ENCODE measurements around the gene SDHB.

The SDHB gene

GRCh38 chr1:17012775-17013490, 40.9 kb downstream of the SDHB start:
- peak; percentile 8 for DNase-seq (ENCODE audit: low spot score)

GRCh38 chr1:17011439-17012307, 42.2 kb downstream of the SDHB start, which contains the start of gene ATP13A2:
TSS of gene ATP13A2 (minus strand) at chr1:17011928. CDS start at chr1:17011738, 190 bp downstream.
- DNase-seq (ENCODE audit: low spot score): peak; percentile 95

- peak; percentile 17 for DNase-seq (ENCODE audit: low spot score)
Measured at GRCh38 chr1:17011092-17011438, 42.8 kb downstream of the SDHB start.

- DNase-seq (ENCODE audit: low spot score): peak; percentile 17
Measured at GRCh38 chr1:17009706-17010105, 44.1 kb downstream of the SDHB start.

GRCh38 chr1:17008208-17008855, 45.5 kb downstream of the SDHB start:
- DNase-seq (ENCODE audit: low spot score): no peak

GRCh38 chr1:17007121-17007520, 46.7 kb downstream of the SDHB start:
- peak; percentile 9 for DNase-seq (ENCODE audit: low spot score)

- no peak for DNase-seq (ENCODE audit: low spot score)
Measured at GRCh38 chr1:17005365-17005740, 48.5 kb downstream of the SDHB start.

- peak; percentile 11 for DNase-seq (ENCODE audit: low spot score)
Measured at GRCh38 chr1:17004466-17005364, 49.1 kb downstream of the SDHB start.

GRCh38 chr1:17002524-17002902, 51.3 kb downstream of the SDHB start:
- DNase-seq (ENCODE audit: low spot score): no peak

GRCh38 chr1:17001760-17002523, 51.9 kb downstream of the SDHB start:
- no peak for DNase-seq (ENCODE audit: low spot score)

GRCh38 chr1:16999863-17000262, 54.0 kb downstream of the SDHB start:
- DNase-seq (ENCODE audit: low spot score): no peak

GRCh38 chr1:16998589-16998988, 55.2 kb downstream of the SDHB start:
- DNase-seq (ENCODE audit: low spot score): no peak

- no peak for DNase-seq (ENCODE audit: low spot score)
Measured at GRCh38 chr1:16996845-16997244, 57.0 kb downstream of the SDHB start.

GRCh38 chr1:16993521-16994038, 60.3 kb downstream of the SDHB start:
- no peak for DNase-seq (ENCODE audit: low spot score)

- DNase-seq (ENCODE audit: low spot score): no peak
Measured at GRCh38 chr1:16992675-16993074, 61.2 kb downstream of the SDHB start.

- DNase-seq (ENCODE audit: low spot score): no peak
Measured at GRCh38 chr1:16992102-16992501, 61.7 kb downstream of the SDHB start.

GRCh38 chr1:16991571-16991970, 62.3 kb downstream of the SDHB start:
- DNase-seq (ENCODE audit: low spot score): no peak

- no peak for DNase-seq (ENCODE audit: low spot score)
Measured at GRCh38 chr1:16989676-16990391, 64.0 kb downstream of the SDHB start.

GRCh38 chr1:16988210-16988609, 65.6 kb downstream of the SDHB start:
- no peak for DNase-seq (ENCODE audit: low spot score)

GRCh38 chr1:16986962-16987361, 66.9 kb downstream of the SDHB start:
- DNase-seq (ENCODE audit: low spot score): peak; percentile 49

All from AG20443 (cell line).